ENCODE results near the gene CFAP58. TPM values are rescaled to one million over a fixed set of nuclear protein-coding genes. Genes with fewer than 3 reads are reported as not detected.

CFAP58 gene
- total and polyA plus RNA-seq, 2 donors (not counting 3 experiments of a cell fraction or from before 2014, with no cell fraction given): 0.07 to 0.29 TPM

- H3K27ac ChIP-seq (ENCODE audit: insufficient read depth, low read depth, low read length): peak overlapping the region; percentile 96
- peak overlapping the region in 1 of 3 experiments; percentile 4 for H3K4me3 ChIP-seq (replicated peaks in 1 of 3; ENCODE audit: insufficient read depth in 1 of 3, low read depth in 1 of 3, low read length in 3 of 3)
- peak overlapping the region; percentile 69 for H3K4me2 ChIP-seq (ENCODE audit: insufficient read depth, low read length)
- FAIRE-seq (peak; percentile 100), DNase-seq (ENCODE audit: low read depth, low spot score) (peak; percentile 95)
- BruUV-seq (replicated peaks): no TSS peak
- ChIA-PET CTCF (interaction anchor here (1.0 to 1.5 kb wide), 6 partner anchors 10 to 57 kb away, joined by 5 to 11 read pairs (median 6); partner anchors contain the start of gene CFAP58), POLR2A (interaction anchor here (0.9 to 1.2 kb wide), 2 partner anchors 21 to 25 kb away, joined by 4 read pairs; no protein-coding TSS in a partner anchor)
- H3K27me3 ChIP-seq (ENCODE audit: control insufficient read depth in 2 of 2, insufficient read depth in 2 of 2, low read length in 2 of 2): no peaks in the 10 kb centered on the region
- no peak overlapping the region for H2AFZ ChIP-seq (ENCODE audit: low read depth, low read length)
- H3K9ac ChIP-seq (replicated peaks; ENCODE audit: extremely low read depth, insufficient read depth, low read length): peak overlapping the region; percentile 89
- H3K36me3 ChIP-seq (ENCODE audit: control insufficient read depth in 2 of 2, extremely low read depth in 1 of 2, insufficient read depth in 2 of 2, low read length in 2 of 2): peaks cover 2 to 7% of the 10 kb centered on the region in 2 experiments
- dilution Hi-C loops (cut with MboI; ENCODE audit: extremely low pct_ligation_motif_present, low sequenced_read_pairs): no loop called here
- no peaks in the 10 kb centered on the region for H4K20me1 ChIP-seq (replicated peaks; ENCODE audit: control insufficient read depth, extremely low read depth, insufficient read depth, low read length)
- peak; percentile 31 for TF ChIP-seq POLR2A (IDR thresholded peaks at IDR 0.05; ENCODE audit: low read depth, low read length)
- no peak for TF ChIP-seq MYC (IDR thresholded peaks at IDR 0.05; ENCODE audit: low read depth, low read length)
- peak; percentile 97 for TF ChIP-seq FOS (IDR thresholded peaks at IDR 0.05; ENCODE audit: borderline replicate concordance, insufficient read depth, low read length)
- peak; percentile 87 for TF ChIP-seq JUN (IDR thresholded peaks at IDR 0.05; ENCODE audit: borderline replicate concordance, insufficient read depth, insufficient read length, low read depth)
- TF ChIP-seq GATA2 (IDR thresholded peaks at IDR 0.05; ENCODE audit: insufficient read depth, insufficient read length, low read depth, low read length): peak; percentile 79
- TF ChIP-seq POLR2AphosphoS5 (IDR thresholded peaks at IDR 0.05; ENCODE audit: insufficient read depth, low read depth, low read length): peak; percentile 86
- H3K79me2 ChIP-seq (ENCODE audit: control insufficient read depth, insufficient read depth, low read length): peaks cover 88% of the 10 kb centered on the region
- H3K4me1 ChIP-seq (ENCODE audit: control insufficient read depth, extremely low read depth, insufficient read depth, low read length): peaks cover 87% of the 10 kb centered on the region
- no peaks in the 10 kb centered on the region for H3K9me3 ChIP-seq (replicated peaks; ENCODE audit: control insufficient read depth, insufficient read depth, low read length)
- H3K9me1 ChIP-seq (replicated peaks; ENCODE audit: control insufficient read depth, extremely low read depth, insufficient read depth, low read length): no peaks in the 10 kb centered on the region
- intact Hi-C loops (cut with micrococcal nuclease): loop anchor here (1.0 to 10.0 kb wide), 4 partner anchors 8 to 427 kb away; no protein-coding TSS in a partner anchor
These were observed 22.3 kb upstream of the CFAP58 start for GRCh38 chr10:104331208-104331838.
